WTC11 (cell line): Measurements from ENCODE around the gene SAT2.

ENCODE experiments used
- IRF2 ChIP-seq: sonication (generic); formaldehyde crosslinking; IDR thresholded peaks from 2 replicates; pipeline ENCODE4 v1.8.0; 2022; ENCODE audit warnings: low read depth, missing genetic modification reagents, borderline replicate concordance
- MYBL2 ChIP-seq: sonication (generic); formaldehyde crosslinking; IDR thresholded peaks from 2 replicates; pipeline ENCODE4 v1.8.1; 2023; ENCODE audit warnings: mild to moderate bottlenecking, moderate library complexity, missing genetic modification reagents
- SMAD4 ChIP-seq: sonication (generic); formaldehyde crosslinking; IDR thresholded peaks from 2 replicates; pipeline ENCODE4 v1.8.0; 2022; ENCODE audit warnings: mild to moderate bottlenecking, missing genetic modification reagents
- SP1 ChIP-seq: sonication (generic); formaldehyde crosslinking; conservative IDR thresholded peaks from 2 replicates; pipeline ENCODE4 v1.8.1; 2022; ENCODE audit warnings: missing genetic modification reagents
- ZNF396 ChIP-seq: fragments of 250-450 bp; sonication (Bioruptor Pico); IDR thresholded peaks from 2 replicates; pipeline ENCODE4 v1.8.0; 2021; ENCODE audit warnings: mild to moderate bottlenecking, moderate library complexity, borderline replicate concordance
- TF ChIP-seq, protein P1 (sequence below): sonication (generic); formaldehyde crosslinking; conservative IDR thresholded peaks from 2 replicates; pipeline ENCODE4 v1.8.1; 2023; ENCODE audit warnings: mild to moderate bottlenecking, low read depth, missing genetic modification reagents, moderate library complexity
- TF ChIP-seq, protein P2 (sequence below): sonication (generic); formaldehyde crosslinking; IDR thresholded peaks from 2 replicates; pipeline ENCODE4 v1.8.0; 2022; ENCODE audit warnings: mild to moderate bottlenecking, missing genetic modification reagents
- TF ChIP-seq, protein P3 (sequence below): fragments of 200-600 bp; IDR thresholded peaks from 2 replicates; pipeline ENCODE4 v1.8.0; 2022; ENCODE audit warnings: antibody characterized with exemption
- TF ChIP-seq, protein P4 (sequence below): sonication (generic); formaldehyde crosslinking; IDR thresholded peaks from 2 replicates; pipeline ENCODE4 v1.8.1; 2023; ENCODE audit warnings: mild to moderate bottlenecking, missing genetic modification reagents, borderline replicate concordance
- TF ChIP-seq, protein P5 (sequence below): sonication (generic); formaldehyde crosslinking; IDR thresholded peaks from 2 replicates; pipeline ENCODE4 v1.8.1; 2023; ENCODE audit warnings: mild to moderate bottlenecking, missing genetic modification reagents
- TF ChIP-seq, protein P6 (sequence below): fragments of 250-450 bp; sonication (Bioruptor Pico); IDR thresholded peaks from 2 replicates; pipeline ENCODE4 v2.1.2; 2022; ENCODE audit warnings: mild to moderate bottlenecking, moderate library complexity
- TF ChIP-seq, protein P7 (sequence below): sonication (generic); formaldehyde crosslinking; IDR thresholded peaks from 2 replicates; pipeline ENCODE4 v1.8.0; 2022; ENCODE audit warnings: mild to moderate bottlenecking, missing genetic modification reagents
- TF ChIP-seq, protein P8 (sequence below): sonication (generic); formaldehyde crosslinking; IDR thresholded peaks from 2 replicates; pipeline ENCODE4 v1.8.0; 2022; ENCODE audit warnings: mild to moderate bottlenecking, missing genetic modification reagents
- TF ChIP-seq, protein P9 (sequence below): sonication (generic); formaldehyde crosslinking; IDR thresholded peaks from 2 replicates; pipeline ENCODE4 v1.8.1; 2023; ENCODE audit warnings: mild to moderate bottlenecking, missing genetic modification reagents

DNA sequence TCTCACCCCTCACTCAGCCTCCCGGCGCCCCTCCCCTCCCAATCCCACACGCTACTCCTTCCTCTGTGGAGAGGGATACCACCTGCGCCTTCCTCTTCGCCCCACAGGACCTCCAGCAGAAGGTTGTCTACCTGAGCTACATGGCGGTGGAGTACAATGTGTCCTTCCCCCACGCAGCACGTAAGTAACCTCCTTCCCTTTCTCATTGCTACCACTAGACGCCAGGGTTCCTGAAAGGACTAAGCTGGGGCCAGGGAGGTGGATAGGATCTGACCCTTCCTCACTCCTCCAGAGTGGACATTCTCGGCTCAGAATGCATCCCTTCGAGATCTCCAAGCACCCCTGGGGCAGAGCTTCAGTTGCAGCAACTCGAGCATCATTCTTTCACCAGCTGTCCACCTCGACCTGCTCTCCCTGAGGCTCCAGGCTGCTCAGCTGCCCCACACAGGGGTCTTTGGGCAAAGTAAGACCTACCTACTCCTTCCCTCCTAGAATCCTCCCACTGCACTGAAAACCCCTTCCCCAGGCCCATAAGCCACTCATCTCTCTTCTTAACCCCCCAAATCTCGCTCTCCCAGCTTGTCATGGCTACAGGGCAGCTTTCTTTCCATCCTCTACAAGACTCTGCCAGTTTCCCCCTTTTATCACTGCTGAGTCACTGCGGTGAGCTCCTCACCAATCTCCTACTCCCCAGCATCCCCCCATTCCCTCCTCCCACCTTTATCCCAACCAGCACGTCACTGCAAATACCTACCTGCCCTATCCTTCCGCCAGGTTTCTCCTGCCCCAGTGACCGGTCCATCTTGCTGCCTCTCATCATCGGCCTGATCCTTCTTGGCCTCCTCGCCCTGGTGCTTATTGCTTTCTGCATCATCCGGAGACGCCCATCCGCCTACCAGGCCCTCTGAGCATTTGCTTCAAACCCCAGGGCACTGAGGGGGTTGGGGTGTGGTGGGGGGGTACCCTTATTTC lies 46.7 kb downstream of the SAT2 start:
- TF ChIP-seq, protein P1, sequence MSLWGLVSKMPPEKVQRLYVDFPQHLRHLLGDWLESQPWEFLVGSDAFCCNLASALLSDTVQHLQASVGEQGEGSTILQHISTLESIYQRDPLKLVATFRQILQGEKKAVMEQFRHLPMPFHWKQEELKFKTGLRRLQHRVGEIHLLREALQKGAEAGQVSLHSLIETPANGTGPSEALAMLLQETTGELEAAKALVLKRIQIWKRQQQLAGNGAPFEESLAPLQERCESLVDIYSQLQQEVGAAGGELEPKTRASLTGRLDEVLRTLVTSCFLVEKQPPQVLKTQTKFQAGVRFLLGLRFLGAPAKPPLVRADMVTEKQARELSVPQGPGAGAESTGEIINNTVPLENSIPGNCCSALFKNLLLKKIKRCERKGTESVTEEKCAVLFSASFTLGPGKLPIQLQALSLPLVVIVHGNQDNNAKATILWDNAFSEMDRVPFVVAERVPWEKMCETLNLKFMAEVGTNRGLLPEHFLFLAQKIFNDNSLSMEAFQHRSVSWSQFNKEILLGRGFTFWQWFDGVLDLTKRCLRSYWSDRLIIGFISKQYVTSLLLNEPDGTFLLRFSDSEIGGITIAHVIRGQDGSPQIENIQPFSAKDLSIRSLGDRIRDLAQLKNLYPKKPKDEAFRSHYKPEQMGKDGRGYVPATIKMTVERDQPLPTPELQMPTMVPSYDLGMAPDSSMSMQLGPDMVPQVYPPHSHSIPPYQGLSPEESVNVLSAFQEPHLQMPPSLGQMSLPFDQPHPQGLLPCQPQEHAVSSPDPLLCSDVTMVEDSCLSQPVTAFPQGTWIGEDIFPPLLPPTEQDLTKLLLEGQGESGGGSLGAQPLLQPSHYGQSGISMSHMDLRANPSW, result no peak
- TF ChIP-seq, protein P2, sequence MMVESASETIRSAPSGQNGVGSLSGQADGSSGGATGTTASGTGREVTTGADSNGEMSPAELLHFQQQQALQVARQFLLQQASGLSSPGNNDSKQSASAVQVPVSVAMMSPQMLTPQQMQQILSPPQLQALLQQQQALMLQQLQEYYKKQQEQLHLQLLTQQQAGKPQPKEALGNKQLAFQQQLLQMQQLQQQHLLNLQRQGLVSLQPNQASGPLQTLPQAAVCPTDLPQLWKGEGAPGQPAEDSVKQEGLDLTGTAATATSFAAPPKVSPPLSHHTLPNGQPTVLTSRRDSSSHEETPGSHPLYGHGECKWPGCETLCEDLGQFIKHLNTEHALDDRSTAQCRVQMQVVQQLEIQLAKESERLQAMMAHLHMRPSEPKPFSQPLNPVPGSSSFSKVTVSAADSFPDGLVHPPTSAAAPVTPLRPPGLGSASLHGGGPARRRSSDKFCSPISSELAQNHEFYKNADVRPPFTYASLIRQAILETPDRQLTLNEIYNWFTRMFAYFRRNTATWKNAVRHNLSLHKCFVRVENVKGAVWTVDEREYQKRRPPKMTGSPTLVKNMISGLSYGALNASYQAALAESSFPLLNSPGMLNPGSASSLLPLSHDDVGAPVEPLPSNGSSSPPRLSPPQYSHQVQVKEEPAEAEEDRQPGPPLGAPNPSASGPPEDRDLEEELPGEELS (CRISPR knock-in tag), result no peak
- TF ChIP-seq SP1 (CRISPR knock-in tag) (no peak), ZNF396 (CRISPR knock-in tag) (no peak), IRF2 (CRISPR knock-in tag) (no peak), MYBL2 (CRISPR knock-in tag) (no peak), SMAD4 (CRISPR knock-in tag) (no peak)
- TF ChIP-seq, protein P3, sequence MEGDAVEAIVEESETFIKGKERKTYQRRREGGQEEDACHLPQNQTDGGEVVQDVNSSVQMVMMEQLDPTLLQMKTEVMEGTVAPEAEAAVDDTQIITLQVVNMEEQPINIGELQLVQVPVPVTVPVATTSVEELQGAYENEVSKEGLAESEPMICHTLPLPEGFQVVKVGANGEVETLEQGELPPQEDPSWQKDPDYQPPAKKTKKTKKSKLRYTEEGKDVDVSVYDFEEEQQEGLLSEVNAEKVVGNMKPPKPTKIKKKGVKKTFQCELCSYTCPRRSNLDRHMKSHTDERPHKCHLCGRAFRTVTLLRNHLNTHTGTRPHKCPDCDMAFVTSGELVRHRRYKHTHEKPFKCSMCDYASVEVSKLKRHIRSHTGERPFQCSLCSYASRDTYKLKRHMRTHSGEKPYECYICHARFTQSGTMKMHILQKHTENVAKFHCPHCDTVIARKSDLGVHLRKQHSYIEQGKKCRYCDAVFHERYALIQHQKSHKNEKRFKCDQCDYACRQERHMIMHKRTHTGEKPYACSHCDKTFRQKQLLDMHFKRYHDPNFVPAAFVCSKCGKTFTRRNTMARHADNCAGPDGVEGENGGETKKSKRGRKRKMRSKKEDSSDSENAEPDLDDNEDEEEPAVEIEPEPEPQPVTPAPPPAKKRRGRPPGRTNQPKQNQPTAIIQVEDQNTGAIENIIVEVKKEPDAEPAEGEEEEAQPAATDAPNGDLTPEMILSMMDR, result no peak
- TF ChIP-seq, protein P4, sequence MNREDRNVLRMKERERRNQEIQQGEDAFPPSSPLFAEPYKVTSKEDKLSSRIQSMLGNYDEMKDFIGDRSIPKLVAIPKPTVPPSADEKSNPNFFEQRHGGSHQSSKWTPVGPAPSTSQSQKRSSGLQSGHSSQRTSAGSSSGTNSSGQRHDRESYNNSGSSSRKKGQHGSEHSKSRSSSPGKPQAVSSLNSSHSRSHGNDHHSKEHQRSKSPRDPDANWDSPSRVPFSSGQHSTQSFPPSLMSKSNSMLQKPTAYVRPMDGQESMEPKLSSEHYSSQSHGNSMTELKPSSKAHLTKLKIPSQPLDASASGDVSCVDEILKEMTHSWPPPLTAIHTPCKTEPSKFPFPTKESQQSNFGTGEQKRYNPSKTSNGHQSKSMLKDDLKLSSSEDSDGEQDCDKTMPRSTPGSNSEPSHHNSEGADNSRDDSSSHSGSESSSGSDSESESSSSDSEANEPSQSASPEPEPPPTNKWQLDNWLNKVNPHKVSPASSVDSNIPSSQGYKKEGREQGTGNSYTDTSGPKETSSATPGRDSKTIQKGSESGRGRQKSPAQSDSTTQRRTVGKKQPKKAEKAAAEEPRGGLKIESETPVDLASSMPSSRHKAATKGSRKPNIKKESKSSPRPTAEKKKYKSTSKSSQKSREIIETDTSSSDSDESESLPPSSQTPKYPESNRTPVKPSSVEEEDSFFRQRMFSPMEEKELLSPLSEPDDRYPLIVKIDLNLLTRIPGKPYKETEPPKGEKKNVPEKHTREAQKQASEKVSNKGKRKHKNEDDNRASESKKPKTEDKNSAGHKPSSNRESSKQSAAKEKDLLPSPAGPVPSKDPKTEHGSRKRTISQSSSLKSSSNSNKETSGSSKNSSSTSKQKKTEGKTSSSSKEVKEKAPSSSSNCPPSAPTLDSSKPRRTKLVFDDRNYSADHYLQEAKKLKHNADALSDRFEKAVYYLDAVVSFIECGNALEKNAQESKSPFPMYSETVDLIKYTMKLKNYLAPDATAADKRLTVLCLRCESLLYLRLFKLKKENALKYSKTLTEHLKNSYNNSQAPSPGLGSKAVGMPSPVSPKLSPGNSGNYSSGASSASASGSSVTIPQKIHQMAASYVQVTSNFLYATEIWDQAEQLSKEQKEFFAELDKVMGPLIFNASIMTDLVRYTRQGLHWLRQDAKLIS, result no peak
- TF ChIP-seq, protein P5, sequence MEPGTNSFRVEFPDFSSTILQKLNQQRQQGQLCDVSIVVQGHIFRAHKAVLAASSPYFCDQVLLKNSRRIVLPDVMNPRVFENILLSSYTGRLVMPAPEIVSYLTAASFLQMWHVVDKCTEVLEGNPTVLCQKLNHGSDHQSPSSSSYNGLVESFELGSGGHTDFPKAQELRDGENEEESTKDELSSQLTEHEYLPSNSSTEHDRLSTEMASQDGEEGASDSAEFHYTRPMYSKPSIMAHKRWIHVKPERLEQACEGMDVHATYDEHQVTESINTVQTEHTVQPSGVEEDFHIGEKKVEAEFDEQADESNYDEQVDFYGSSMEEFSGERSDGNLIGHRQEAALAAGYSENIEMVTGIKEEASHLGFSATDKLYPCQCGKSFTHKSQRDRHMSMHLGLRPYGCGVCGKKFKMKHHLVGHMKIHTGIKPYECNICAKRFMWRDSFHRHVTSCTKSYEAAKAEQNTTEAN, result no peak
- TF ChIP-seq, protein P6, sequence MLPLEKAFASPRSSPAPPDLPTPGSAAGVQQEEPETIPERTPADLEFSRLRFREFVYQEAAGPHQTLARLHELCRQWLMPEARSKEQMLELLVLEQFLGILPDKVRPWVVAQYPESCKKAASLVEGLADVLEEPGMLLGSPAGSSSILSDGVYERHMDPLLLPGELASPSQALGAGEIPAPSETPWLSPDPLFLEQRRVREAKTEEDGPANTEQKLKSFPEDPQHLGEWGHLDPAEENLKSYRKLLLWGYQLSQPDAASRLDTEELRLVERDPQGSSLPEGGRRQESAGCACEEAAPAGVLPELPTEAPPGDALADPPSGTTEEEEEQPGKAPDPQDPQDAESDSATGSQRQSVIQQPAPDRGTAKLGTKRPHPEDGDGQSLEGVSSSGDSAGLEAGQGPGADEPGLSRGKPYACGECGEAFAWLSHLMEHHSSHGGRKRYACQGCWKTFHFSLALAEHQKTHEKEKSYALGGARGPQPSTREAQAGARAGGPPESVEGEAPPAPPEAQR, result no peak
- TF ChIP-seq, protein P7, sequence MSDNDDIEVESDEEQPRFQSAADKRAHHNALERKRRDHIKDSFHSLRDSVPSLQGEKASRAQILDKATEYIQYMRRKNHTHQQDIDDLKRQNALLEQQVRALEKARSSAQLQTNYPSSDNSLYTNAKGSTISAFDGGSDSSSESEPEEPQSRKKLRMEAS (CRISPR knock-in tag), result no peak
- TF ChIP-seq, protein P8, sequence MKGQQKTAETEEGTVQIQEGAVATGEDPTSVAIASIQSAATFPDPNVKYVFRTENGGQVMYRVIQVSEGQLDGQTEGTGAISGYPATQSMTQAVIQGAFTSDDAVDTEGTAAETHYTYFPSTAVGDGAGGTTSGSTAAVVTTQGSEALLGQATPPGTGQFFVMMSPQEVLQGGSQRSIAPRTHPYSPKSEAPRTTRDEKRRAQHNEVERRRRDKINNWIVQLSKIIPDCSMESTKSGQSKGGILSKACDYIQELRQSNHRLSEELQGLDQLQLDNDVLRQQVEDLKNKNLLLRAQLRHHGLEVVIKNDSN (CRISPR knock-in tag), result no peak
- TF ChIP-seq, protein P9, sequence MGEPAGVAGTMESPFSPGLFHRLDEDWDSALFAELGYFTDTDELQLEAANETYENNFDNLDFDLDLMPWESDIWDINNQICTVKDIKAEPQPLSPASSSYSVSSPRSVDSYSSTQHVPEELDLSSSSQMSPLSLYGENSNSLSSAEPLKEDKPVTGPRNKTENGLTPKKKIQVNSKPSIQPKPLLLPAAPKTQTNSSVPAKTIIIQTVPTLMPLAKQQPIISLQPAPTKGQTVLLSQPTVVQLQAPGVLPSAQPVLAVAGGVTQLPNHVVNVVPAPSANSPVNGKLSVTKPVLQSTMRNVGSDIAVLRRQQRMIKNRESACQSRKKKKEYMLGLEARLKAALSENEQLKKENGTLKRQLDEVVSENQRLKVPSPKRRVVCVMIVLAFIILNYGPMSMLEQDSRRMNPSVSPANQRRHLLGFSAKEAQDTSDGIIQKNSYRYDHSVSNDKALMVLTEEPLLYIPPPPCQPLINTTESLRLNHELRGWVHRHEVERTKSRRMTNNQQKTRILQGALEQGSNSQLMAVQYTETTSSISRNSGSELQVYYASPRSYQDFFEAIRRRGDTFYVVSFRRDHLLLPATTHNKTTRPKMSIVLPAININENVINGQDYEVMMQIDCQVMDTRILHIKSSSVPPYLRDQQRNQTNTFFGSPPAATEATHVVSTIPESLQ, result no peak
